Stimulated activated CD8-positive, alpha-beta memory T cell treated with anti-CD3 and anti-CD28 coated beads, Interleukin-7, amount 100 ng/mL, for 48 hours (primary cell): ENCODE results near the gene WEE1.
"Not testable (repeated sequence)": the region's sequence is repeated elsewhere in the genome, so short reads cannot be mapped to it uniquely, and the experiment has no call there.

Experiments used
- DNase-seq, 2 donors: peaks; one replicate each; pipeline ENCODE4 v3.0.0-alpha.2; 2020; ENCODE audit warnings: low read depth in 1 of 2; ENCODE audit errors: extremely low read depth in 1 of 2

The WEE1 gene

GRCh38 chr11:9594267-9595046 lies 21.0 kb downstream of the WEE1 start:
- DNase-seq, result no peak

GRCh38 chr11:9596926-9597464 lies 23.5 kb downstream of the WEE1 start:
- DNase-seq, result no peak

- DNase-seq, result no peak
Observed at GRCh38 chr11:9600166-9600565, 26.7 kb downstream of the WEE1 start.

GRCh38 chr11:9600644-9601036 lies 27.2 kb downstream of the WEE1 start:
- DNase-seq, result no peak

GRCh38 chr11:9601037-9601875 lies 27.8 kb downstream of the WEE1 start:
- DNase-seq, result peak; percentile 60 to 83

GRCh38 chr11:9601876-9602199 lies 28.4 kb downstream of the WEE1 start:
- DNase-seq, result no peak

- not testable (repeated sequence) for DNase-seq
Observed at GRCh38 chr11:9603214-9603613, 29.7 kb downstream of the WEE1 start.

GRCh38 chr11:9604134-9604533 lies 30.7 kb downstream of the WEE1 start:
- no peak for DNase-seq

GRCh38 chr11:9605742-9606141 lies 32.3 kb downstream of the WEE1 start:
- DNase-seq, result no peak

- DNase-seq, result no peak
Observed at GRCh38 chr11:9606809-9607510, 33.5 kb downstream of the WEE1 start.

GRCh38 chr11:9607511-9607899 lies 34.0 kb downstream of the WEE1 start:
- no peak for DNase-seq

- no peak for DNase-seq
Observed at GRCh38 chr11:9609002-9609759, 35.7 kb downstream of the WEE1 start.

- no peak for DNase-seq
Observed at GRCh38 chr11:9609841-9610240, 36.4 kb downstream of the WEE1 start.

GRCh38 chr11:9613118-9613829 lies 39.8 kb downstream of the WEE1 start:
- peak; percentile 67 to 81 for DNase-seq

- DNase-seq, result peak; percentile 85 to 89
Observed at GRCh38 chr11:9613830-9614762, 40.6 kb downstream of the WEE1 start.

- no peak for DNase-seq
Observed at GRCh38 chr11:9615031-9615451, 41.6 kb downstream of the WEE1 start.

- no peak for DNase-seq
Observed at GRCh38 chr11:9616042-9616675, 42.7 kb downstream of the WEE1 start.

GRCh38 chr11:9616858-9617257 lies 43.4 kb downstream of the WEE1 start:
- DNase-seq, result no peak
